Endothelial cell (in vitro differentiated cells): ENCODE data around the gene TRIM10. TPM values are rescaled to one million over a fixed set of nuclear protein-coding genes. Genes with fewer than 3 reads are reported as not detected.

Experiments used
- DNase-seq: peaks from one replicate; pipeline ENCODE4 v3.0.0; 2021; ENCODE audit warnings: low spot score
- H3K27ac Mint-ChIP-seq: one replicate; pipeline ENCODE4 v1.8.0; 2021; ENCODE audit warnings: mixed read lengths, inconsistent platforms; ENCODE audit not compliant: unreplicated experiment
- H3K27me3 Mint-ChIP-seq: one replicate; pipeline ENCODE4 v1.8.0; 2021; ENCODE audit warnings: mild to moderate bottlenecking, moderate library complexity, mixed read lengths, inconsistent platforms; ENCODE audit not compliant: unreplicated experiment
- H3K36me3 Mint-ChIP-seq: one replicate; pipeline ENCODE4 v1.8.0; 2021; ENCODE audit warnings: mild to moderate bottlenecking, low read depth, mixed read lengths, inconsistent platforms; ENCODE audit not compliant: unreplicated experiment
- H3K4me1 Mint-ChIP-seq: one replicate; pipeline ENCODE4 v1.8.0; 2021; ENCODE audit warnings: mild to moderate bottlenecking, mixed read lengths, inconsistent platforms; ENCODE audit not compliant: unreplicated experiment
- H3K4me3 Mint-ChIP-seq: one replicate; pipeline ENCODE4 v1.8.0; 2021; ENCODE audit warnings: mild to moderate bottlenecking, mixed read lengths, inconsistent platforms; ENCODE audit not compliant: unreplicated experiment
- H3K9me3 Mint-ChIP-seq: one replicate; pipeline ENCODE4 v1.8.0; 2021; ENCODE audit warnings: mixed read lengths, inconsistent platforms; ENCODE audit not compliant: unreplicated experiment
- total RNA-seq: library from RNA; stranded (reverse); fragmentation: NEBNext Ultra II Directional; extraction: Animal tissue kit (Norgen Biotek cat#: 25700); gene quantifications from one replicate; pipeline ENCODE4 v1.2.1, GENCODE V29; 2021; ENCODE audit not compliant: unreplicated experiment
- TF ChIP-seq, protein P1 (sequence below): fragments of 200-600 bp; sonication (generic); IDR thresholded peaks from one replicate; pipeline ENCODE4 v1.5.0; 2021; ENCODE audit warnings: antibody characterized with exemption; ENCODE audit not compliant: unreplicated experiment

Gene TRIM10
- total RNA-seq, 1 donor from 2014 or later, result not detected

DNA sequence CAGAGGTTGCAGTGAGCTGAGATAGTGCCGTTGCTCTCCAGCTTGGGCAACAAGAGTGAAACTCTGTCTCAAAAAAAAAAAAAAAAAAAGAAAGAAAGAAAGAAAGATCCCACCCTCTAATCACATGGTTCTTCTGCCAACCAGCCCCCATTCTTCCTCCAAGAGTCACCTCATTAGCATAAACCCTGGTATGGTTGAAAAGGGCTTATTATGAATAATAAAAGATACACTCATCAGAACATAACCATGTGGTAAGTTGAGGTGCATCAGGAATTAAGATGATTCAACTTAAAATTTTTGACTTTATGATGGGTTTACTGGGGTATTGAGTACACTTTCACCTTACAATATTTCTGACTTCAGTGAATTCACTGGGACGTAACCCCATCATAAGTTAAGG lies 25.9 kb downstream of the TRIM10 start:
- DNase-seq, result no peak
- Mint-ChIP-seq H3K4me1 (peaks cover 3% of the 10 kb centered on the region), H3K27me3 (peaks cover 5% of the 10 kb centered on the region), H3K9me3 (no peaks in the 10 kb centered on the region), H3K36me3 (no peaks in the 10 kb centered on the region), H3K27ac (no peak overlapping the region), H3K4me3 (no peak overlapping the region)
- TF ChIP-seq, protein P1, sequence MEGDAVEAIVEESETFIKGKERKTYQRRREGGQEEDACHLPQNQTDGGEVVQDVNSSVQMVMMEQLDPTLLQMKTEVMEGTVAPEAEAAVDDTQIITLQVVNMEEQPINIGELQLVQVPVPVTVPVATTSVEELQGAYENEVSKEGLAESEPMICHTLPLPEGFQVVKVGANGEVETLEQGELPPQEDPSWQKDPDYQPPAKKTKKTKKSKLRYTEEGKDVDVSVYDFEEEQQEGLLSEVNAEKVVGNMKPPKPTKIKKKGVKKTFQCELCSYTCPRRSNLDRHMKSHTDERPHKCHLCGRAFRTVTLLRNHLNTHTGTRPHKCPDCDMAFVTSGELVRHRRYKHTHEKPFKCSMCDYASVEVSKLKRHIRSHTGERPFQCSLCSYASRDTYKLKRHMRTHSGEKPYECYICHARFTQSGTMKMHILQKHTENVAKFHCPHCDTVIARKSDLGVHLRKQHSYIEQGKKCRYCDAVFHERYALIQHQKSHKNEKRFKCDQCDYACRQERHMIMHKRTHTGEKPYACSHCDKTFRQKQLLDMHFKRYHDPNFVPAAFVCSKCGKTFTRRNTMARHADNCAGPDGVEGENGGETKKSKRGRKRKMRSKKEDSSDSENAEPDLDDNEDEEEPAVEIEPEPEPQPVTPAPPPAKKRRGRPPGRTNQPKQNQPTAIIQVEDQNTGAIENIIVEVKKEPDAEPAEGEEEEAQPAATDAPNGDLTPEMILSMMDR, result no peak

DNA sequence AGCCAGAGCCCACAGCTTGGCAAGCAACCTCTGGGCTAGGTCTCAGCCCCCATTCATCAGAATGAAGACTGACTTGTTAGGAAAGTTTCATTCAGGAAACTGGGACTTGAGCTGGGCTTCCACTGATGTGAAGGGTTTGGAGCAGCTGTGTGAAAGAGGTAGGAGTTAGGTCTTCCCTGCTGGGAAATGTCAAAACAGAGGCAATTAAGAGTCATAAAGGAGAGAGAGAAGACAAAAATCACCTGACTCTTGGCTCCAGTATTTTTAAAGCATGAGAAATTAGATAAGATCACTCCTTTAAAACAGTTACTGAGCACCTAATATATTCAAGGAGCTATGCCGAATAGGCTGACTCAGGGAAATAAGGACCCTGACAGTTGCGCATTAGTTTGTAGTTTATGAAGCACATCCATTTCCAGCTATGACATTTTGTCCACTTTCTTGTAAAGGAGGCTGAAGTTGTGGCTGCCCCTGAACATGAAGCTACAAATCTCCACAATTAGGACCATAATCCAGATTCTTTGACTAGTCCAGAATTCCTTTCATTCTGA lies 29.0 kb downstream of the TRIM10 start:
- no peaks in the 10 kb centered on the region for H3K9me3 Mint-ChIP-seq
- no peak overlapping the region for H3K4me3 Mint-ChIP-seq
- DNase-seq, result no peak
- TF ChIP-seq, protein P1, result no peak
- H3K27ac Mint-ChIP-seq, result no peak overlapping the region
- H3K27me3 Mint-ChIP-seq, result peaks cover 9% of the 10 kb centered on the region
- H3K4me1 Mint-ChIP-seq, result peaks cover 3% of the 10 kb centered on the region
- no peaks in the 10 kb centered on the region for H3K36me3 Mint-ChIP-seq

DNA sequence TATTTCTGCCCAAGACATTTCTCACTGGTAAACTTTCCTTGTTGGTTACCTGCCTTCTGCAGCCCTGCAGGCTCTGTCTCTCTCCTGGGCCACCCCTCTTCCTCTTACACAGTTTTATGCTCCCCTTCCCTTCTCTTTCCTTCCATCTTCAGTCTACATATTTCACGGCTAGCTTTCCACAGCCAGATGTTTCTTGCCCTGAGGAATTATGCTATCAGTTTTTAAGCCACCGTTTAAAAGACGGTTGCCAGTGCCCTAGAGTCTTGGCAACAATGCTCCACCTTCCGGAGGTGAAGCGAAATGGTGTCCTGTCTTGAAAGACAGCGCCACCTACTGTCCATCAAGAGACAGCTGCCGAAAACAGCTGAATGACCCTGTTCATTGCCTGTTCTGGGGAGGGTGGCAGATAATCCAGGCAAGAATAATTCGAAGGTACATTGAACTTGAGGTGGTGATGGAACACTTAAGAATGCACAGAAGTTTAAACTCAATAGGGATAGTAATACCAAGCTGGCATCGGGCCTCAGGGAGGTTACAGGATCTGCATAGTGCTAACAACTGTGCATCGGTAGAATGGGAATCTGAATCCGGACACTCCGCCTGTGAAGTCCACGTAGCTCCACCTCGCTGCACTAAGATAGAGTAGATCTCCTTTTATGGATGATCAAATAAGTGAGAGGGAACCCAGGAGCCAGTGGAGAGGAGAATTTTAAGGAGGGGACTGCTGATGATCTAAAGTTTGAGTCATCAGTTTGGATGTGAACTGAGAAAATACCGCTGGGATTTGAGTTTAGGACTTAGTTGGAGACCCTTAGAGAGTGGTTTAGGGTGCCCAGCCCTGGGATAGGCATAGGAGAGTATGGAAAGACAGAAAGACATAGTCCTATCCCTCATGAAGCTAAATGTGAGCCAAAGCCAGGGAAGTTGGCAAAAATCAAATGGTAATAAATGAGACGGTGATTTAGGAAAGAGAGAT lies 29.8 kb downstream of the TRIM10 start:
- no peak overlapping the region for H3K27ac Mint-ChIP-seq
- peaks cover 13% of the 10 kb centered on the region for H3K27me3 Mint-ChIP-seq
- peak; percentile 59 for DNase-seq
- H3K4me3 Mint-ChIP-seq, result no peak overlapping the region
- no peaks in the 10 kb centered on the region for H3K9me3 Mint-ChIP-seq
- TF ChIP-seq, protein P1, result peak; percentile 89
- peaks cover 3% of the 10 kb centered on the region for H3K4me1 Mint-ChIP-seq
- no peaks in the 10 kb centered on the region for H3K36me3 Mint-ChIP-seq

DNA sequence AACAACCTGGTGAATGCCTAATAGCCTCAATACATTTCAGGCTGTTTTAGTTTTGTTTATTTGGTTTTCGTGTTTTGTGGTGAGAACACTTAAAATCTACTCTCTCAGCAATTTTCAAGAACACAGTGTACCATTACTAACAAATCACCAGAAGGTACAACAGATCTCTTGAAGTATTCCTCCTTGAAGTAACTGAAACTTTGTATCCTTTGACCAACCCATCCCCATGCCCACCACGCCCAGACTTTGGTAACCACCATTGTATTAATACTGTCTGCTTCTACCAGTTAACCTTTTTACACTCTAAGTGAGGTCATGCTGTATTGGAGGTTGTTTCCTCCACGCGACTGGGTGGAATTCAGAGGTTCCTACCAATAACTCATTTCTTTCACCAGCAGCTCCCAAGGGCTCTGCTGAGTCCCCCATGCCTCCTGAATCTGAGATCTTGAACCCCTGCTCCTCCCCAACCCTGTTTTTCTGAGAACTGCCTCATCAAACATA lies 30.8 kb downstream of the TRIM10 start:
- TF ChIP-seq, protein P1, result no peak
- Mint-ChIP-seq H3K4me1 (peaks cover 3% of the 10 kb centered on the region), H3K27me3 (peaks cover 13% of the 10 kb centered on the region), H3K4me3 (no peak overlapping the region), H3K9me3 (no peaks in the 10 kb centered on the region), H3K27ac (no peak overlapping the region), H3K36me3 (no peaks in the 10 kb centered on the region)
- no peak for DNase-seq
